NCI-H2081 treated with DMSO at 0.1 percent for 48 hours (cell line): ENCODE data around the gene GPD2.

Experiments used
- DNase-seq: peaks from one replicate; lab custom pipeline; 2025; lab: John Stamatoyannopoulos, UW

GPD2 gene

GRCh38 chr2:156532989-156533388 lies 96.8 kb downstream of the GPD2 start:
- DNase-seq: no peak

GRCh38 chr2:156536534-156536933 lies 100.4 kb downstream of the GPD2 start:
- DNase-seq: no peak

- DNase-seq: no peak
These were observed 101.0 kb downstream of the GPD2 start for GRCh38 chr2:156537141-156537540.

- DNase-seq: no peak
These were observed 101.9 kb downstream of the GPD2 start for GRCh38 chr2:156538083-156538504.

- no peak for DNase-seq
These were observed 103.1 kb downstream of the GPD2 start for GRCh38 chr2:156539086-156539860.

GRCh38 chr2:156540706-156541105 lies 104.5 kb downstream of the GPD2 start:
- no peak for DNase-seq

GRCh38 chr2:156541229-156541628 lies 105.0 kb downstream of the GPD2 start:
- no peak for DNase-seq

- DNase-seq: no peak
These were observed 105.5 kb downstream of the GPD2 start for GRCh38 chr2:156541706-156542105.

- no peak for DNase-seq
These were observed 112.2 kb downstream of the GPD2 start for GRCh38 chr2:156548413-156548812.

- no peak for DNase-seq
These were observed 117.7 kb downstream of the GPD2 start for GRCh38 chr2:156553714-156554442.

- no peak for DNase-seq
These were observed 125.1 kb downstream of the GPD2 start for GRCh38 chr2:156561326-156561725.

GRCh38 chr2:156562124-156562523 lies 125.9 kb downstream of the GPD2 start:
- DNase-seq: peak; percentile 52

- DNase-seq: no peak
These were observed 128.0 kb downstream of the GPD2 start for GRCh38 chr2:156563994-156564753.

GRCh38 chr2:156565066-156565710 lies 129.0 kb downstream of the GPD2 start:
- no peak for DNase-seq

- no peak for DNase-seq
These were observed 137.5 kb downstream of the GPD2 start for GRCh38 chr2:156573710-156574109.

GRCh38 chr2:156574112-156574511 lies 137.9 kb downstream of the GPD2 start:
- DNase-seq: no peak

GRCh38 chr2:156576005-156576404 lies 139.8 kb downstream of the GPD2 start:
- no peak for DNase-seq

- DNase-seq: no peak
These were observed 144.3 kb downstream of the GPD2 start for GRCh38 chr2:156580501-156580900.

GRCh38 chr2:156581280-156581679 lies 145.1 kb downstream of the GPD2 start:
- no peak for DNase-seq

GRCh38 chr2:156585457-156585856 lies 149.3 kb downstream of the GPD2 start:
- DNase-seq: no peak

GRCh38 chr2:156586621-156587020 lies 150.4 kb downstream of the GPD2 start:
- DNase-seq: no peak
